Ishikawa (cell line): ENCODE data around the gene CD300LF.

ENCODE experiments used
- REST ChIP-seq: IDR thresholded peaks from 2 replicates; pipeline ENCODE4 v1.6.1; 2012; ENCODE audit warnings: low read depth, mild to moderate bottlenecking
- TAF1 ChIP-seq: IDR thresholded peaks from 2 replicates; pipeline ENCODE4 v1.6.1; 2012; ENCODE audit warnings: low read depth, mild to moderate bottlenecking

GRCh38 chr17:74749279-74750038 is 36.7 kb upstream of the CD300LF start:
- TF ChIP-seq TAF1 (no peak), REST (no peak)
